Activated B cell treated with CpG ODN at 0.5 μM for 24 hours (primary cell): Measurements from ENCODE around the gene ELP2. TPM values are rescaled to one million over a fixed set of nuclear protein-coding genes. Genes with fewer than 3 reads are reported as not detected.
"Not testable (repeated sequence)": the region's sequence is repeated elsewhere in the genome, so short reads cannot be mapped to it uniquely, and the experiment has no call there.

ENCODE experiments used
- ATAC-seq: fragments of 200-7000 bp; cut with Tn5 transposase; one replicate; pipeline ENCODE4 v1.10.0; 2021; ENCODE audit warnings: low read depth, mild to moderate bottlenecking, moderate library complexity
- CTCF ChIA-PET: fragments of 350-600 bp; sonication (Branson Sonifier 250); formaldehyde crosslinking; loops from one replicate; lab custom pipeline; 2021; ENCODE audit warnings: antibody characterized with exemption; lab: Charles Lee
- POLR2A ChIA-PET: fragments of 350-600 bp; sonication (Branson Sonifier 250); formaldehyde crosslinking; loops from one replicate; lab custom pipeline; 2021; ENCODE audit warnings: antibody characterized with exemption; lab: Charles Lee
- DNase-seq: peaks from one replicate; pipeline ENCODE4 v3.0.0; 2022
- H3K27ac Mint-ChIP-seq: one replicate; pipeline ENCODE4 v1.8.0; 2020; ENCODE audit warnings: mixed read lengths
- H3K27me3 Mint-ChIP-seq: one replicate; pipeline ENCODE4 v1.8.0; 2021; ENCODE audit warnings: mixed read lengths
- H3K36me3 Mint-ChIP-seq: one replicate; pipeline ENCODE4 v1.8.0; 2021; ENCODE audit warnings: low read depth, mixed read lengths
- H3K4me1 Mint-ChIP-seq: one replicate; pipeline ENCODE4 v1.8.0; 2021; ENCODE audit warnings: mixed read lengths
- H3K4me3 Mint-ChIP-seq: one replicate; pipeline ENCODE4 v1.8.0; 2020; ENCODE audit warnings: mild to moderate bottlenecking, mixed read lengths
- H3K9me3 Mint-ChIP-seq: one replicate; pipeline ENCODE4 v1.8.0; 2020; ENCODE audit warnings: mixed read lengths
- intact Hi-C: fragments of 100-400 bp; cut with micrococcal nuclease; formaldehyde crosslinking; loops from one replicate; pipeline ENCODE4 v1.15.1; 2024
- total RNA-seq: library from RNA; stranded (reverse); gene quantifications from 2 replicates; pipeline ENCODE4 v1.2.3, GENCODE V29; 2022
- TF ChIP-seq, protein P1 (sequence below): fragments of 200-600 bp; IDR thresholded peaks from one replicate; pipeline ENCODE4 v1.8.0; 2022; ENCODE audit warnings: antibody characterized with exemption, mild to moderate bottlenecking

The ELP2 gene, protein sequence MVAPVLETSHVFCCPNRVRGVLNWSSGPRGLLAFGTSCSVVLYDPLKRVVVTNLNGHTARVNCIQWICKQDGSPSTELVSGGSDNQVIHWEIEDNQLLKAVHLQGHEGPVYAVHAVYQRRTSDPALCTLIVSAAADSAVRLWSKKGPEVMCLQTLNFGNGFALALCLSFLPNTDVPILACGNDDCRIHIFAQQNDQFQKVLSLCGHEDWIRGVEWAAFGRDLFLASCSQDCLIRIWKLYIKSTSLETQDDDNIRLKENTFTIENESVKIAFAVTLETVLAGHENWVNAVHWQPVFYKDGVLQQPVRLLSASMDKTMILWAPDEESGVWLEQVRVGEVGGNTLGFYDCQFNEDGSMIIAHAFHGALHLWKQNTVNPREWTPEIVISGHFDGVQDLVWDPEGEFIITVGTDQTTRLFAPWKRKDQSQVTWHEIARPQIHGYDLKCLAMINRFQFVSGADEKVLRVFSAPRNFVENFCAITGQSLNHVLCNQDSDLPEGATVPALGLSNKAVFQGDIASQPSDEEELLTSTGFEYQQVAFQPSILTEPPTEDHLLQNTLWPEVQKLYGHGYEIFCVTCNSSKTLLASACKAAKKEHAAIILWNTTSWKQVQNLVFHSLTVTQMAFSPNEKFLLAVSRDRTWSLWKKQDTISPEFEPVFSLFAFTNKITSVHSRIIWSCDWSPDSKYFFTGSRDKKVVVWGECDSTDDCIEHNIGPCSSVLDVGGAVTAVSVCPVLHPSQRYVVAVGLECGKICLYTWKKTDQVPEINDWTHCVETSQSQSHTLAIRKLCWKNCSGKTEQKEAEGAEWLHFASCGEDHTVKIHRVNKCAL
- 105 and 124 TPM in 2 replicates for total RNA-seq

DNA sequence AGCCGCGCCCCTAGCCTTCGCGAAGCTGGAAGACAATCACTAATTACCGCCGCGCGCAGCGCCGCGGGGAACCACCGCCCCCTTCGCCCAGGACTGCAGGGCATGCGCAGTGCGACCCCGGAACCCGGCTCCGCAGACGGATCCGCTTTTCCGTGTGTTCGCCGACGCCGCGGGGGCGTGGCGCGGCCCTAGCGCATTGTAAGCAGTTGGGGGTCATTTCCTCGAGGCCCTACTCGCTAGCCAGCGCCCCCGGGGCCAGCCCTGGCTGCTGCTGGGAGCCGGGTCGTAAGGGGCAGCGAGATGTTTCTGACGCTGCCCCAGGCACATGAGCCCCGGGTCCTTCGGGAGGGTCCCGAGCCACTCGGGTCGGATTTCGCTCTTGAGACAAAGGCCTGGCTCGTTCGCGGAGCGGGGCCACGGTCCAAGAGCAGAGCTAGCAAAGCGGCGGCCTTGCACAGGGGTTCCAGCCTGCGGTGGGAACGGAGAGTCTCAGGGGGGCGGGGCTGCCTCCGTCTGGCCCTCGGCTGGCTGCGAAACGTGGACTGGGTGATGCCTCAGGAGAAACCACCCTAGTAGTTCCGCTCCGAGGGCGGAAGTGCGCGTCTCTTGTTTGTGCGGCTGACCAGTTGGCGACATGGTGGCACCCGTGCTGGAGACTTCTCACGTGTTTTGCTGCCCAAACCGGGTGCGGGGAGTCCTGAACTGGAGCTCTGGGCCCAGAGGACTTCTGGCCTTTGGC is at the start of gene ELP2, which contains the start of gene SLC39A6:
Gene ELP2, plus strand, starts transcription at position 600 of the 739 bp plus-strand sequence. Its CDS starts 35 bp downstream, at position 635.
Gene SLC39A6, minus strand, starts transcription at position 41 of the 739 bp plus-strand sequence. CDS start 2,333 bp downstream, outside the sequence.
- no peaks in the 10 kb centered on the region for H3K27me3 Mint-ChIP-seq
- H3K4me1 Mint-ChIP-seq = peaks cover 57% of the 10 kb centered on the region
- CTCF ChIA-PET = interaction anchor here (0.8 to 1.5 kb wide), 3 partner anchors 69 to 155 kb away, joined by 3 to 6 read pairs (median 3); no protein-coding TSS in a partner anchor
- H3K4me3 Mint-ChIP-seq = peak within 1 kb of the TSS; percentile 94
- intact Hi-C loops = loop anchor here (1.0 to 5.0 kb wide), 14 partner anchors 21 to 1152 kb away; partner anchors contain the start of genes KIAA1328, MAPRE2, MOCOS and RMP24
- H3K27ac Mint-ChIP-seq = peak within 1 kb of the TSS; percentile 92
- H3K36me3 Mint-ChIP-seq = peaks cover 46% of the 10 kb centered on the region
- POLR2A ChIA-PET = interaction anchor here (0.6 to 3.7 kb wide), 21 partner anchors 9 to 880 kb away, joined by 3 to 29 read pairs (median 6); partner anchors contain the start of genes INO80C, RPRD1A, ZNF24 and ZSCAN30
- peak; percentile 87 for ATAC-seq
- peak; percentile 97 for DNase-seq
- H3K9me3 Mint-ChIP-seq = no peaks in the 10 kb centered on the region
- TF ChIP-seq, protein P1, sequence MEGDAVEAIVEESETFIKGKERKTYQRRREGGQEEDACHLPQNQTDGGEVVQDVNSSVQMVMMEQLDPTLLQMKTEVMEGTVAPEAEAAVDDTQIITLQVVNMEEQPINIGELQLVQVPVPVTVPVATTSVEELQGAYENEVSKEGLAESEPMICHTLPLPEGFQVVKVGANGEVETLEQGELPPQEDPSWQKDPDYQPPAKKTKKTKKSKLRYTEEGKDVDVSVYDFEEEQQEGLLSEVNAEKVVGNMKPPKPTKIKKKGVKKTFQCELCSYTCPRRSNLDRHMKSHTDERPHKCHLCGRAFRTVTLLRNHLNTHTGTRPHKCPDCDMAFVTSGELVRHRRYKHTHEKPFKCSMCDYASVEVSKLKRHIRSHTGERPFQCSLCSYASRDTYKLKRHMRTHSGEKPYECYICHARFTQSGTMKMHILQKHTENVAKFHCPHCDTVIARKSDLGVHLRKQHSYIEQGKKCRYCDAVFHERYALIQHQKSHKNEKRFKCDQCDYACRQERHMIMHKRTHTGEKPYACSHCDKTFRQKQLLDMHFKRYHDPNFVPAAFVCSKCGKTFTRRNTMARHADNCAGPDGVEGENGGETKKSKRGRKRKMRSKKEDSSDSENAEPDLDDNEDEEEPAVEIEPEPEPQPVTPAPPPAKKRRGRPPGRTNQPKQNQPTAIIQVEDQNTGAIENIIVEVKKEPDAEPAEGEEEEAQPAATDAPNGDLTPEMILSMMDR = no peak

DNA sequence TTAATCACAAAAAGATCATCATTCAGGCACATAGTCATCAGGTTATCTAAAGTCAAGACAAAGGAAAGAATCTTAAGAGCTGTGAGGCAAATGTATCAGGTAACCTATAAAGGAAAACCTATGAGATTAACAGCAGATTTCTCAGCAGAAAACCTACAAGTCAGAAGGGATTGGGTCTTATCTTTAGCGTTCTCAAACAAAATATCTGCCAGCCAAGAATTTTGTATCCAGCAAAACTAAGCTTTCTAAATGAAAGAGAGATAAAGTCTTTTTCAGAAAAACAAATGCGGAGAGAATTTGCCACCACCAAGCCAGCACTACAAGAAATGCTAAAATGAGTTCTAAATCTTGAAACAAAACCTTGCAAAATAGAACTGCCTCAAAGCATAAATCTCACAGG is 48.6 kb upstream of the ELP2 start:
- peaks cover 22% of the 10 kb centered on the region for H3K4me1 Mint-ChIP-seq
- intact Hi-C loops = loop anchor here (5.0 kb wide), 1 partner anchor 64 kb away; no protein-coding TSS in a partner anchor
- H3K27me3 Mint-ChIP-seq, DNase-seq, H3K4me3 Mint-ChIP-seq, H3K36me3 Mint-ChIP-seq, ATAC-seq, H3K9me3 Mint-ChIP-seq, H3K27ac Mint-ChIP-seq, POLR2A ChIA-PET: not testable (repeated sequence)
- CTCF ChIA-PET = interaction anchor here (0.7 kb wide), 1 partner anchor 14 kb away, joined by 3 read pairs; no protein-coding TSS in a partner anchor

DNA sequence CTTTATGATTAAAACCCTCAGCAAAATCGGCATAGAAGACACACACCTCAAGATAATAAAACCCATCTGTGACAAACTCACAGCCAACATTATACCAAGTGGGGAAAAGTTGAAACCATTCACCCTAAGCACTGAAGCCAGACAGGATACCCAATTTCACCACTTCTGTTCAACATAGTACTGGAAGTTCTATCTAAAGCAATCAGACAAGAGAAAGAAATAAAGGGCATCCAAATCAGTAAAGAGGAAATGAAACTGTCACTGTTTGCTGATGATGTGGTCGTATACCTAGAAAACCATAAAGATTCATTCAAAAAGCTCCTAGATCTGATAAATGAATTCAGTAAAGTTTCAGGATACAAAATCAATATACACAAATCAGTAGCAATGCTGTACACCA is 46.0 kb upstream of the ELP2 start:
- Mint-ChIP-seq H3K4me1 (peaks cover 28% of the 10 kb centered on the region), H3K27ac (no peak overlapping the region), H3K9me3 (peaks cover 7% of the 10 kb centered on the region), H3K4me3 (no peak overlapping the region), H3K36me3 (peaks cover 4% of the 10 kb centered on the region), H3K27me3 (no peaks in the 10 kb centered on the region)
- ATAC-seq (peak; percentile 34), DNase-seq (no peak)
- POLR2A ChIA-PET = no interaction called here
- TF ChIP-seq, protein P1 = no peak
- CTCF ChIA-PET = no interaction called here
- intact Hi-C loops = loop anchor here (2.0 to 5.0 kb wide), 2 partner anchors 17 to 66 kb away; partner anchors contain the start of gene RPRD1A

DNA sequence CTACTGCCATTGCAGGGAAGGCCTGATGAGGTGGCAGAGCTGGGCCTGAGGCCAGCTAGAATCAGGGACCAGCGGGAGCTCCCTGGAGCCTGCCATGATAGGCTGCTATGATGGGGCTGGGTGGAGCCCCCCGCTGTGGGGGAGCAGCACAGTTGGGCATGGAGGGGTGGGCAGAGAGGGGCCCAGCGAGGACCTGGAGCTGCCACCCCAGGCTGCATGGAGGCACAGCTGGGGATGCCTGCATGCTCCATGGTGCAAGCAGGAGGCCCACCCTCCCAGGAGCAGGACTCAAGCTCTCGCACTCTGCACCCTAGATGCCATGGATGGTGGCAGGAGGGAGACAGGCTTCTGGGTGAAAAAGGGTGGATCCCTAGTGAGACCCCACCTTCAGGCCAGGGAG is 44.5 kb upstream of the ELP2 start:
- POLR2A ChIA-PET = no interaction called here
- intact Hi-C loops = no loop called here
- Mint-ChIP-seq H3K9me3 (peaks cover 7% of the 10 kb centered on the region), H3K36me3 (peaks cover 4% of the 10 kb centered on the region), H3K4me3 (no peak overlapping the region), H3K4me1 (peaks cover 28% of the 10 kb centered on the region), H3K27me3 (no peaks in the 10 kb centered on the region), H3K27ac (no peak overlapping the region)
- TF ChIP-seq, protein P1 = no peak
- CTCF ChIA-PET = interaction anchor here (1.4 kb wide), 1 partner anchor 67 kb away, joined by 4 read pairs; no protein-coding TSS in a partner anchor
- ATAC-seq (no peak), DNase-seq (no peak)
